Panc1 (cell line): Measurements from ENCODE around the gene CDKN2B-AS1. TPM values are rescaled to one million over a fixed set of nuclear protein-coding genes. Genes with fewer than 3 reads are reported as not detected.

Source experiments
- ATAC-seq: fragments of 200-7000 bp; cut with Tn5 transposase; 2 replicates; pipeline ENCODE4 v1.9.1; 2020; ENCODE audit warnings: mild to moderate bottlenecking, moderate library complexity
- BruUV-seq: library from RNA; stranded (reverse); fragments of 400-500 nt; replicated peaks from 2 replicates; lab custom pipeline; 2021; lab: Mats Ljungman, UMichigan
- CTCF ChIA-PET: fragments of 300-600 bp; sonication (Branson Sonifier 250); formaldehyde crosslinking; loops from one replicate; lab custom pipeline; 2022; ENCODE audit warnings: antibody characterized with exemption; lab: Charles Lee
- POLR2A ChIA-PET: fragments of 300-600 bp; sonication (Branson Sonifier 250); formaldehyde crosslinking; loops from one replicate; lab custom pipeline; 2022; ENCODE audit warnings: antibody characterized with exemption; lab: Charles Lee
- DNase-seq: peaks from one replicate; pipeline ENCODE4 v3.0.0-alpha.2; 2010; ENCODE audit warnings: low read depth, low spot score
- H3K27ac ChIP-seq: 2 replicates; pipeline ENCODE4 v1.5.1; 2011; ENCODE audit warnings: mild to moderate bottlenecking, low read length, inconsistent platforms
- H3K27me3 ChIP-seq: fragments of 200-500 bp; sonication (Bioruptor generic); 2 replicates; pipeline ENCODE4 v1.6.0; 2014; ENCODE audit warnings: low read length, inconsistent platforms; ENCODE audit not compliant: control insufficient read depth, insufficient read depth
- H3K36me3 ChIP-seq: fragments of 200-500 bp; sonication (Bioruptor generic); 2 replicates; pipeline ENCODE4 v1.5.1; 2014; ENCODE audit warnings: inconsistent platforms, mild to moderate bottlenecking, low read length, moderate library complexity; ENCODE audit not compliant: control insufficient read depth, insufficient read depth
- H3K4me1 ChIP-seq: 2 replicates; pipeline ENCODE4 v1.5.1; 2011; ENCODE audit warnings: inconsistent platforms, mild to moderate bottlenecking, low read length, moderate library complexity; ENCODE audit not compliant: control insufficient read depth, insufficient read depth
- H3K4me3 ChIP-seq, 2 experiments: 2 replicates each; pipeline ENCODE4 v1.5.1; 2011 to 2012; ENCODE audit warnings: low read depth in 2 of 2, low read length in 2 of 2, mild to moderate bottlenecking in 2 of 2, inconsistent platforms in 1 of 2, moderate library complexity in 1 of 2
- H3K9me3 ChIP-seq: fragments of 200-500 bp; sonication (Bioruptor generic); 2 replicates; pipeline ENCODE4 v1.5.1; 2014; ENCODE audit warnings: low read depth, mild to moderate bottlenecking, inconsistent platforms, low read length, moderate library complexity; ENCODE audit not compliant: control insufficient read depth, insufficient read depth
- CTCF ChIP-seq: fragments of 450-650 bp; IDR thresholded peaks from 2 replicates; pipeline ENCODE4 v1.5.1; 2017; ENCODE audit warnings: mild to moderate bottlenecking
- POLR2AphosphoS5 ChIP-seq: IDR thresholded peaks from 2 replicates; pipeline ENCODE4 v1.6.1; 2012; ENCODE audit warnings: mild to moderate bottlenecking, low read depth, low read length, moderate library complexity
- REST ChIP-seq, 2 experiments: IDR thresholded peaks; 2 replicates each; pipeline ENCODE4 v1.6.1; 2011 to 2012; ENCODE audit warnings: low read depth in 2 of 2, control low read depth in 1 of 2, low read length in 1 of 2, mild to moderate bottlenecking in 1 of 2, moderate library complexity in 1 of 2; ENCODE audit not compliant: insufficient read depth in 1 of 2
- SIN3A ChIP-seq: IDR thresholded peaks from 2 replicates; pipeline ENCODE4 v1.6.1; 2012; ENCODE audit warnings: low read depth, mild to moderate bottlenecking, low read length, moderate library complexity, borderline replicate concordance; ENCODE audit not compliant: insufficient read depth
- TCF7L2 ChIP-seq: IDR thresholded peaks from 2 replicates; pipeline ENCODE4 v1.6.1; 2011; ENCODE audit warnings: mild to moderate bottlenecking, low read depth, low read length, inconsistent platforms
- in situ Hi-C: cut with HindIII; loops from 2 replicates; pipeline ENCODE4 v1.10.0; 2016; ENCODE audit warnings: low sequenced_read_pairs, low pct_unique_long_range_greater_than_20kb
- intact Hi-C: fragments of 100-400 bp; cut with micrococcal nuclease; formaldehyde crosslinking; loops from one replicate; pipeline ENCODE4 v1.10.0; 2022; ENCODE audit not compliant: unreplicated experiment
- total RNA-seq: library from RNA; stranded (reverse); gene quantifications from one replicate; pipeline ENCODE4 v1.2.1, GENCODE V29; 2021; ENCODE audit not compliant: unreplicated experiment

The CDKN2B-AS1 gene
- total RNA-seq, 1 experiment from 2014 or later, result not detected

DNA sequence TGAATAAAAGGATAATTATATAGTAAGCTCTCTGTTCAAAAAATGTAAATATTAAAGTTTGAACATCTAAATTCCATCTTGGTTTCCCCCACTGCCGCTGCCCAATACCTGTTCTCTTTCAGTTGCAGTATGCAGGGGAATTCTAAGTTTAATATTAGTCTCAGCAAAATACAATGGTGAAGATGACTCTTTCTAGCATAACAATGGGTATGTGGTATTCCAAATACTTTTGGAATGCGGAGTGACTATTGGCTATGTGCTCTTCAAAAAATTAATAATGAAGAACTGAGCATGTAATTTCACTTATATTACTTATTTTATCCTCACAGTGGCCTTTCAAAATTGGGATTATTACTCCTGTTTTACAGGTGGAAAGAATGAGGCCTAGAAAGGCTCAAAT lies 3.4 kb downstream of the CDKN2B-AS1 start:
- no peak for TF ChIP-seq CTCF
- TF ChIP-seq TCF7L2, result no peak
- no peak for TF ChIP-seq REST (IDR thresholded peaks at IDR 0.05; ENCODE audit: insufficient read depth in 1 of 2, low read depth in 2 of 2, low read length in 1 of 2)
- no peak for TF ChIP-seq POLR2AphosphoS5
- no peak for TF ChIP-seq SIN3A
- Histone ChIP-seq H3K27ac (no peak overlapping the region), H3K9me3 (no peaks in the 10 kb centered on the region), H3K36me3 (no peaks in the 10 kb centered on the region; the same call in 1 of the 2 replicates), H3K4me3 (no peak overlapping the region), H3K4me1 (no peaks in the 10 kb centered on the region), H3K27me3 (no peaks in the 10 kb centered on the region)
- no TSS peak for BruUV-seq
- DNase-seq (no peak), ATAC-seq (no peak)
- intact Hi-C loops (no loop called here), in situ Hi-C loops (no loop called here)
- ChIA-PET CTCF (no interaction called here), POLR2A (no interaction called here)

GRCh38 chr9:22002038-22002437 lies 7.4 kb downstream of the CDKN2B-AS1 start:
- Histone ChIP-seq H3K36me3 (no peaks in the 10 kb centered on the region), H3K27me3 (no peaks in the 10 kb centered on the region), H3K9me3 (no peaks in the 10 kb centered on the region), H3K4me1 (no peaks in the 10 kb centered on the region), H3K4me3 (no peak overlapping the region), H3K27ac (no peak overlapping the region)
- in situ Hi-C loops, result no loop called here
- TF ChIP-seq SIN3A (no peak), POLR2AphosphoS5 (no peak), TCF7L2 (no peak)
- BruUV-seq, result no TSS peak
- intact Hi-C loops, result no loop called here
- DNase-seq, result no peak
- CTCF ChIA-PET, result no interaction called here
- POLR2A ChIA-PET, result no interaction called here
- no peak for ATAC-seq

GRCh38 chr9:22005021-22005701 lies 10.6 kb downstream of the CDKN2B-AS1 start:
- in situ Hi-C loops, result no loop called here
- intact Hi-C loops, result no loop called here
- ATAC-seq (no peak), DNase-seq (no peak)
- Histone ChIP-seq H3K4me1 (no peaks in the 10 kb centered on the region), H3K9me3 (no peaks in the 10 kb centered on the region), H3K36me3 (no peaks in the 10 kb centered on the region; the same call in 1 of the 2 replicates), H3K27ac (no peak overlapping the region), H3K4me3 (no peak overlapping the region), H3K27me3 (no peaks in the 10 kb centered on the region)
- BruUV-seq, result no TSS peak
- ChIA-PET POLR2A (no interaction called here), CTCF (no interaction called here)
- TF ChIP-seq SIN3A (no peak), POLR2AphosphoS5 (no peak), REST (IDR thresholded peaks at IDR 0.05; ENCODE audit: insufficient read depth in 1 of 2, low read depth in 2 of 2, low read length in 1 of 2) (no peak), TCF7L2 (no peak), CTCF (no peak)
